NCI-H2107 (cell line): ENCODE data around the gene PPFIBP2.

Experiments
- DNase-seq: peaks from one replicate; lab custom pipeline; 2025; lab: John Stamatoyannopoulos, UW

The PPFIBP2 gene

GRCh38 chr11:7667460-7667859 is 153.7 kb downstream of the PPFIBP2 start:
- DNase-seq: no peak

DNA sequence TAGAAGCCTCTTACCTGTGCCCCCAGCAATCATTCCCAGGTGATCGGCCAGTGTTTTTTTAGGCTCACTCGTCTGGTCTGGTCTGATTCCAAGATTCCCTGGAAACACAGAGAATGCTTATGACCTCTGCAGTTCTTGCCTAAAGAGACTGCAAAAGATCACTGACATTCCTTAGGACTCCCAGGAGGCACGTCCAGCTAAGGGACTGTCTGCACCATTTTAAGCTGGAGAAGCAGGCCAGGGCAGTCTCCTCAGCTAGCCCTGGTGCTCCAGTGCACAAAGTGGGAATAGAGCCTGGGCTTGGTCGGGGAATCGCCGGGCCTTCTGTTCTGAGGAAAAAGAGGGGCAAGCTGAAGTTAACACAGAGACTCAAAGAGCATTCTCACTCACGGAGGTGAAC is 154.7 kb downstream of the PPFIBP2 start:
- DNase-seq: no peak

GRCh38 chr11:7668911-7669310 is 155.1 kb downstream of the PPFIBP2 start:
- no peak for DNase-seq

DNA sequence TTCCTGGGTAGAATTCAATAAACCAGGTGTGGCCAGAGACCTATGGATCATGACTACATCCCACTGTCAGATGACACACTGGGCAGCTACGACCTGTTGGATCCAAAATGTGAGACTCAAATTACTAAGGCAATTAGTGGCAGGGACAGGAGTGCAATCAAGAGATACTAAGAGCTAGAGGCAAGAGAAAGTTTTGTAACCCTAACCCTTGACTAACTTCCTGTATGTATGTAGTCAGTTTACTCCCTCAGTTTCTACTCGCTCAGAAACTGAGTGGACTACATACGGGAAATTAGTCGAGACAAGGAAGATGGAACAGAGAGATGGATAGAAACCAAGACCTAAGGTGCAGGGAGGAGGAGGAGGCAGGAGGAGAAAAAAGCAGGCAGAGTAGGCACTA is 156.8 kb downstream of the PPFIBP2 start:
- DNase-seq: no peak

DNA sequence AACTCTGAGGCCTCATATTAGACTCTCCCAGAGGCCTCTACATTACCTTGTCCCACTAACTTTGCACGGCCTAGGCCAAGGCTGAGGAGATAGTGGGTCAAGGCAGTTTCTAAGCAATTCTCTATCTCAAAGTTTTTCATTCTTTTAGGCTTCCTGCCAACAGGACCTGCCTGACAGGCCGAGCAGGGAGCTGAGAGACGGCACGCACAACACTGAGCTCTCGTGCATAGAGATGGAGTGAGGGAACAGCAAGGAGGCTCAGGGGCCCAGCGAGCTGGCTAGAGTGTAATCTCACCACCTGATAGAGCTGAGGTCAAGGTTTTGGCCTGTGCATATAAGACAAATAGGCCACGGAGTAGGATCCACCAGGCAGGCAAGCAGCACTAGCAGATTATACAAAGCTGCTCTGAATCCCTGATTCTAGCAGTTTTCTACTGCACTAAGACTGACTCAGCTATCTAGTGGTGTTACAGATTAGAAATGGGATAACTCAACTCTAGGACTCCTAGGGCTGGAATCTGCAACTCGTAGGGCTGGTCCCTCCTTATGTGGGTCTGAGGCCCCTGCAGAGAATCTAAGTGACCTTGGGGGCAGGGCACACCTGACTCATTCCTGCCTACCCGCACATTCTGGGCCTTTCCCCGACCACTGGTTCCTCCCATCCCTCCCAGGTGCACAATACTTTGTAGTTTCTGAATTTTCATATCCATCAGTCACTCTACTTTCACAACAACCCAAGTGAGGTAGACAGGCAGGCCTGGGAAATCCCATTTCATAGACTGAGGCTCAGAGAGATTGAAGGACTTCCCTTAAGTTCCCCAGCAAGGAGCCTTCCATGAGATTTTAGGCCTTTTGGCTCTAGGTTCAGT is 157.8 kb downstream of the PPFIBP2 start:
- DNase-seq: no peak

DNA sequence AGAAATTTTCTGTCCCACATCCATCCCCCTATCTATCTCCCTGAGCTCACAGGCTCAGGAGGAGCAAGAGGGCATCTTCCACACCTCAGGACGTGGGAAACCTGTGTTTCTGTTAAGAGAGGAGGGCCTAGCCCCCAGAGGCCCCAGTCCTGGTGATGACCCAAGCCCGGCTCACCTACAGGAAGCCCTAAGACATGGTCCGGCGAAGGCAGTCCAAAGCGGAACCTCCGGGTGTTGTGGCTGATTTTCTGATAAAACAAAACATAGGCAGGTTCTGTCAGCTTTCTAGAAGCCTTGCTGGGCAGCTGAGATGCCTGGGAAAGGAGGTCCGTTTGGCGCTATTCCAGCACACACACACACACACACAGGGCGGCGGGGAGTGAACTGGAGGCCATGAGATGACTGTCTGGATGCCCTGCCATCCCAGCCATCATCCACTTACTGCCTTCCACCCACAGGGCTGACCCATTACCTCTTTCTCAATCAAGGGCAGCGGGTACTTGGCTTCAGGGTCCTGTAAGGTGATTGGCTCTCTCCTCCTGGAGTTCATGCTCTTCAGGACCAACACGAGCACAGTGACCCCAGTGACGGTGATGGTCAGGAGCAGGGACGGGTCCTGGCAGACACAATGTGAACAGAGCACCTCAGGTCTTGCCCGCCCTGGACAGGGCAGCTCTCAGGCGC is 158.6 kb downstream of the PPFIBP2 start:
- no peak for DNase-seq

DNA sequence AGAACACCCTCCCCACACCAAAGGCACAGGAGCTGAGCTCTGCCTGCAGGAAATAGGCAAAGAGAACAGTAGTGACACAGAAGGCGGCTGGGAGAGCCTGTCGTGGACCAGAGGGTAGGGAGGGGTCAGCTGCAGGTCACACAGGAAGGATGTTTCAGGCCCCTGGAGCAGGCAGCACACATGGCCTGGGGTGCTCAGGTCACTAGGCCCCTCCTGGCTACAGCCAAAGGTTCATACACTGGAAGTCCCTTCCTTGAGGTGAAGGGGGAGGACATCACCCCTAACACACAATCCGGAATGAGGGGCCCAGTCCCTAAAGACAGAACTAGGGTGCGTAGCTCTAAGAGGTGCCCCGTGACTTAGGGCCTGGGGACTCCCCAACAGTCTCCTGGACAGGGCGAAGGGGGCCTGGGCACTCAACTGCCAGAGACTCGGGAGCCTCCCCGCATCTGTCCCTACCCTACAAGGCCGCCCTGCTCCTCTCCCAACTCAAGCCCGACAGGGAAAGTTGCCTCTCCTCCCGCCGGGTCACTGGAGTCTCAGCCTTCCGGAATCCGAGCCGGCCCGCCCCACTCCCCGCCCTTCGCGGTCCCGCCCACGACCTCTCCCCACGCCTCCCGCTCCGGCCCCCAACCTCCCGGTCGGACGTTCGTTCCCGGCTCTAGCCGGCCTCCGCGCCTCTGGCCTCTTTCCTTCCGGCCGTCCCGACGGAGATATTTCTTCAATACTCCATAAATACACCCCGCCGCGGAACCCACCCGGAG is 159.3 kb downstream of the PPFIBP2 start, which contains the start of gene CYB5R2:
TSS of gene CYB5R2 (minus strand) at position 541 of the 764 bp plus-strand sequence. CDS start 675 bp downstream, outside the sequence.
- DNase-seq: no peak

DNA sequence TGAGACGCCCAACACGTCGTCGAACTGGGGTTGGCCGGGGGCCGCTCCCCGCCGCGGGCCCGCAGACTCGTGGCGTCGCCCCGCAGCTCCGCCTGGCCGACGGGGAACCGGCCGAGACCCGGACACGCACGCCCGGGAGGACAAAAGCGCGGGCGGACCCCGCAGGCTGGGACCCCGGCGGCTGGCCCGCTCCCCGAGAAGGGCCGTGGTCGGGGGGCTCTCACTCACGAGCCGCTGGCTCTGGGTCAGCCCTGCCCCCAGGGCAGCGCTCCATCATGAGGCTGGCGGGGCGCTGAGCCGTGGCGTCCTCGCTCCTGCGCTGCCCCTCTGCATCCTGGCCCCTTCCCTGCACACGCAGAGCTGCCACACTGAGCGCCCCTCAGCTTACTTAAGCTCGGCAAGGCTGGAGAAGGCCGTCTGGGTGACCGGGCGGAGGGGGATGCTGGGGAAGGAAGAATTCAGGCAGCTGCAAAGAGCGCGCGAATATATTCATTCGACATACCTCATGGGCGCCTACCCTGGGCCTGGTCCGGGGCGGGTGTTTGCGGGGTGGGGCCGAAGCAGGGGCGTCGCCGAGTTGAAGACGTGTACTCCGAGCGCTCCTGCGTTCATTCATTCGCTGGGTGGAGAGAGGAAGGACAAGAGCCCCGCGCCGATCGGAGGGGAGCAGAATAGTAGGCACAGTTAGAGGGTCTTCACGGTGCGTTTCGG is 160.1 kb downstream of the PPFIBP2 start:
- DNase-seq: no peak

- no peak for DNase-seq
Measured at GRCh38 chr11:7675631-7676030, 161.8 kb downstream of the PPFIBP2 start.

GRCh38 chr11:7677071-7677470 is 163.3 kb downstream of the PPFIBP2 start:
- no peak for DNase-seq

GRCh38 chr11:7677796-7678201 is 164.0 kb downstream of the PPFIBP2 start:
- no peak for DNase-seq

- DNase-seq: no peak
Measured at GRCh38 chr11:7683571-7683970, 169.8 kb downstream of the PPFIBP2 start.

- no peak for DNase-seq
Measured at GRCh38 chr11:7686761-7687160, 173.0 kb downstream of the PPFIBP2 start.

GRCh38 chr11:7687386-7687785 is 173.6 kb downstream of the PPFIBP2 start:
- DNase-seq: no peak

DNA sequence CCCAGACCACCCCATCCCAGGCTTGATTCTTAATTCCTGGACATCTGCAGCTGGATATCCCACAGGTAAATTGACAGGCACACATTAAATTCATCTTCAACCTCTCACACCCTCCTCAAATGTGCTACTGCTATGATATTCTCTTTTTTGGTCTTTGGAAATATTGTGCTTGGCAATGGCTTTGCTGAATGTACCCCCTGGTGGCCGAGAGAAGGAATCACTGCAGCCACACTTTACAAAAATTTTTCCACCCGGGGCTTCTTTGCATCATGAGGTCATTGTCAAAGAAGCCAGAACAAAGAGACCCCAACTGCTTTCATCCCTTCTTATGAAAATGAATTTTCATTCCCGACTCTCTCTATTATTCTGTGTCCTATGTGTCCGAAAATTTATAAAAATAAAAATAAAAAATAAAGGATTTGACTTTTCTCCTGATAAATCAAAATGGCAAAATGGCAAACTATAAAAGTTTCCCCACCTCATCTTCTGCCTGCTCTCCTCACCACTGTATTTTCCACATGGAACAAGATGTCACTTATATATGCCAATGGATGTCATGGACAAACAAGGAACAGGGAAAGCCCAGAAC is 174.5 kb downstream of the PPFIBP2 start:
- DNase-seq: no peak

DNA sequence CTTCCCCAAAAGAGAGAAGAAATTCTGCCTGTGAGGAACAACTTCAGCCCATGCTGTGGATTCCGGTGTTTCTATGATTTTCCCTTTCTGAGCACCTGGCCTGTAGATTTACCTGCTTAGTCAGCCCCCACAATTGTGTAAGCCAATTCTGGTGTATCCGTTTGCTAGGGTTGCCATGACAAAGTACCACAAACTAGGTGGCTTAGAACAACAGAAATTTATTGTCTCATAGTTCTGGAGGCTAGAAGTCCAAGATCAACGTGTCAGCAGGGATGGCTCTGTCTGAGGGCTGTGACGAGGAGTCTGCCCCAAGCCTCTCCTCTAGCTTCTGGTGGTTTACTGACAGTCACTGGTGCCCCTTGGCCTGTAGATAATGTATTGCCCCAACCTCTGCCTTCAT is 175.4 kb downstream of the PPFIBP2 start:
- no peak for DNase-seq

GRCh38 chr11:7690648-7691047 is 176.8 kb downstream of the PPFIBP2 start:
- DNase-seq: no peak

DNA sequence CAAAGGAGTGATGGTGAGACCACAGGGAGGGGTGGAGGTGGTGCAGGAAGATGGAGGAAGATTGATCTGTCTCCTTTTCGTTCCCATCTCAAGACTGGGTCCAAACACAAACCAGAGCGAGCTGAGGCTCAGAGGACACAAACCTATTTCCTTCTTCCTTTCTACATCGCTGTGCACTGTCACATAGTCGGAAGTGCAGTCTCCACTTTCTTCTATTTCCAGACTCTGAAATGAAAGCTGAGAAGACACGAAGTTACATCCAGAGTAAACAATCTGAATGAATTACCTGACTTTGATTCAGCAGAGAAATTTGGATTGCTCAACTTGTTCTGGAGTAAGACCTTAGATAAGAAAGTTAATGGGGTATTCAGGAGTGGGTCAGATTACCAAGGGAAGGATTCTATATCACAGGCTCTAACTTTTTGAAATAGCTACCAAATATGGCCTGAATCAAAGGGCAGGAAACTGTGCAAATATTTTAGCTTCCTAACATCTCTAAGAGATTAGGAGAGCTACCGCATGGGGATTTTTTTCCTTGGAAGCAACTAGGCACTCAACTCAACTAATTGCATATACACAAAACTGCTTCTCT is 178.1 kb downstream of the PPFIBP2 start:
- DNase-seq: no peak

DNA sequence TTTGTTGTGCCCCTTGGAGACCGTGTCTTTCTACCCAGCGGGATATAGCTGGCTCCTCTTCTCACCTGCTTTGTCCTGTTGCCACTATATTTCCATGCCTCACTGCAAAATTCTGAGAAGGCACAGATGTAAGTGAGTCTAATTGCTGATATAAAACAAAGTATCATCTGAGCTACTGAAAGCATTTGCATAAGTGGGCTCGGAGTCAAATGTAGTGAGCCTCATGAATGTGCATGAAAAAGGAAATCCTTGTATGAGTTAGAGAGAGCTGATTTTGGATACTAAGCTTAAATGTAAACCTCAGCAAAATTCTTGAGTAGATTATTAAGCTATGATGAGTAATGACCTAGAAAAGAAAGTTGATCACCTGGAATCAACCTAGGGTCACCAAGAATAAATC is 178.6 kb downstream of the PPFIBP2 start:
- DNase-seq: no peak

GRCh38 chr11:7694235-7694634 is 180.4 kb downstream of the PPFIBP2 start:
- DNase-seq: no peak

- DNase-seq: no peak
Measured at GRCh38 chr11:7696424-7696823, 182.6 kb downstream of the PPFIBP2 start.
